ENCODE data around the gene HLA-DRB5. TPM values are rescaled to one million over a fixed set of nuclear protein-coding genes. Genes with fewer than 3 reads are reported as not detected.

HLA-DRB5 gene
- polyA plus RNA-seq, 3 donors = 168 to 1,407 (median 394) TPM

GRCh38 chr6:32491700-32492099 is 38.4 kb downstream of the HLA-DRB5 start:
- Histone ChIP-seq H3K9ac (ENCODE audit: insufficient read depth, low read length, poor library complexity, severe bottlenecking) (no peak overlapping the region), H3K79me2 (ENCODE audit: insufficient read depth, low read length) (no peaks in the 10 kb centered on the region), H3K4me2 (replicated peaks; ENCODE audit: extremely low read depth, low read length, poor library complexity, severe bottlenecking) (no peak overlapping the region), H3K4me1 (ENCODE audit: control insufficient read depth in 1 of 2, insufficient read depth in 2 of 2, low read length in 2 of 2) (no peaks in the 10 kb centered on the region), H3K36me3 (replicated peaks in 1 of 2; ENCODE audit: control insufficient read depth in 1 of 2, insufficient read depth in 2 of 2, low read length in 2 of 2) (no peaks in the 10 kb centered on the region), H3K27me3 (ENCODE audit: control insufficient read depth in 2 of 2, insufficient read depth in 2 of 2, low read length in 2 of 2) (no peaks in the 10 kb centered on the region), H3K4me3 (replicated peaks in 1 of 3; ENCODE audit: low read depth in 2 of 3, low read length in 3 of 3) (no peak overlapping the region), H3K9me3 (replicated peaks in 1 of 2; ENCODE audit: control insufficient read depth in 1 of 2, insufficient read depth in 1 of 2, low read length in 2 of 2) (no peaks in the 10 kb centered on the region), H2AFZ (ENCODE audit: insufficient read depth, low read depth, low read length, poor library complexity, severe bottlenecking) (no peak overlapping the region), H3K27ac (ENCODE audit: low read depth in 1 of 2, low read length in 2 of 2) (no peak overlapping the region), H4K20me1 (ENCODE audit: insufficient read depth, low read length) (no peaks in the 10 kb centered on the region)
- peaks cover 0 to 5% (median 0%) of the 10 kb centered on the region in 7 donors for H3K9me3 Mint-ChIP-seq
- intact Hi-C loops (cut with micrococcal nuclease) = no loop called here
- no peaks in the 10 kb centered on the region for H3K36me3 Mint-ChIP-seq
- no CpG with 5 or more reads among the region's 1 CpG for WGBS (ENCODE audit: insufficient coverage)
- H3K4me1 Mint-ChIP-seq = peaks cover 11% of the 10 kb centered on the region
- no peaks in the 10 kb centered on the region for H3K27me3 Mint-ChIP-seq (ENCODE audit: low read depth in 3 of 3)
- no peak for DNase-seq
- TF ChIP-seq CTCF (IDR thresholded peaks at IDR 0.05) = no peak
- peak overlapping the region in 1 of 7 donors; percentile 31 for H3K27ac Mint-ChIP-seq
- H3K4me3 Mint-ChIP-seq = no peak overlapping the region

GRCh38 chr6:32488083-32488482 is 42.0 kb downstream of the HLA-DRB5 start:
- Mint-ChIP-seq H3K4me1 (peaks cover 11% of the 10 kb centered on the region), H3K27ac (no peak overlapping the region), H3K36me3 (no peaks in the 10 kb centered on the region), H3K9me3 (peaks cover 0 to 4% (median 0%) of the 10 kb centered on the region in 7 donors), H3K27me3 (ENCODE audit: low read depth in 3 of 3) (no peaks in the 10 kb centered on the region), H3K4me3 (no peak overlapping the region)
- Histone ChIP-seq H3K4me2 (replicated peaks; ENCODE audit: extremely low read depth, low read length, poor library complexity, severe bottlenecking) (no peak overlapping the region), H3K27me3 (ENCODE audit: control insufficient read depth in 2 of 2, insufficient read depth in 2 of 2, low read length in 2 of 2) (no peaks in the 10 kb centered on the region), H4K20me1 (ENCODE audit: insufficient read depth, low read length) (no peaks in the 10 kb centered on the region), H3K36me3 (replicated peaks in 1 of 2; ENCODE audit: control insufficient read depth in 1 of 2, insufficient read depth in 2 of 2, low read length in 2 of 2) (no peaks in the 10 kb centered on the region), H3K79me2 (ENCODE audit: insufficient read depth, low read length) (no peaks in the 10 kb centered on the region), H3K9ac (ENCODE audit: insufficient read depth, low read length, poor library complexity, severe bottlenecking) (no peak overlapping the region), H3K27ac (ENCODE audit: low read depth in 1 of 2, low read length in 2 of 2) (no peak overlapping the region), H3K4me1 (ENCODE audit: control insufficient read depth in 1 of 2, insufficient read depth in 2 of 2, low read length in 2 of 2) (no peaks in the 10 kb centered on the region), H2AFZ (ENCODE audit: insufficient read depth, low read depth, low read length, poor library complexity, severe bottlenecking) (no peak overlapping the region), H3K4me3 (replicated peaks in 1 of 3; ENCODE audit: low read depth in 2 of 3, low read length in 3 of 3) (no peak overlapping the region), H3K9me3 (replicated peaks in 1 of 2; ENCODE audit: control insufficient read depth in 1 of 2, insufficient read depth in 1 of 2, low read length in 2 of 2) (no peaks in the 10 kb centered on the region)
- WGBS (ENCODE audit: insufficient coverage) = no CpG with 5 or more reads among the region's 1 CpG
- no peak for TF ChIP-seq CTCF (IDR thresholded peaks at IDR 0.05)
- no peak for DNase-seq
- intact Hi-C loops (cut with micrococcal nuclease) = loop anchor here (10.0 kb wide), 2 partner anchors 47 to 87 kb away; partner anchors contain the start of gene HLA-DRB5 (in 1 of the 2)
